T-helper 17 cell (primary cell): Measurements from ENCODE around the gene SDC1. TPM values are rescaled to one million over a fixed set of nuclear protein-coding genes. Genes with fewer than 3 reads are reported as not detected.

ENCODE experiments used
- ATAC-seq: fragments of 150-1000 bp; cut with Tn5 transposase; 2 replicates; pipeline ENCODE4 v1.10.0; 2021; ENCODE audit warnings: mild to moderate bottlenecking, moderate library complexity
- DNase-seq, 3 donors: peaks; one replicate each; pipeline versions ENCODE4 v3.0.0 to v3.0.0-alpha.2; 2020 to 2021
- H3K9me3 ChIP-seq: one replicate; pipeline ENCODE4 v1.7.0; 2013; ENCODE audit warnings: low read length, mild to moderate bottlenecking; ENCODE audit not compliant: control insufficient read depth, poor library complexity, severe bottlenecking
- H3K27ac Mint-ChIP-seq: one replicate; pipeline ENCODE4 v1.8.0; 2022; ENCODE audit warnings: mild to moderate bottlenecking, moderate library complexity, mixed read lengths
- H3K27me3 Mint-ChIP-seq: one replicate; pipeline ENCODE4 v1.8.0; 2022; ENCODE audit warnings: mixed read lengths
- H3K36me3 Mint-ChIP-seq: one replicate; pipeline ENCODE4 v1.8.0; 2022; ENCODE audit warnings: low read depth, mixed read lengths
- H3K4me1 Mint-ChIP-seq: one replicate; pipeline ENCODE4 v1.8.0; 2022; ENCODE audit warnings: mild to moderate bottlenecking, mixed read lengths
- H3K4me3 Mint-ChIP-seq: one replicate; pipeline ENCODE4 v1.8.0; 2022; ENCODE audit warnings: mild to moderate bottlenecking, moderate library complexity, mixed read lengths
- total RNA-seq, 4 donors: library from RNA in 2 of 4; stranded (reverse) in 2 of 4; gene quantifications; one replicate each; pipeline ENCODE4 v1.2.3 and lab custom pipeline; 2022 to 2026

SDC1 gene
- total RNA-seq, 2 donors from 2014 or later = not detected

- Mint-ChIP-seq H3K4me3 (no peak overlapping the region), H3K36me3 (no peaks in the 10 kb centered on the region), H3K27me3 (peaks cover 66% of the 10 kb centered on the region), H3K27ac (no peak overlapping the region), H3K4me1 (no peaks in the 10 kb centered on the region)
- DNase-seq = no peak
- no peaks in the 10 kb centered on the region for H3K9me3 ChIP-seq
- ATAC-seq = no peak
Measured at GRCh38 chr2:20150806-20151571, 73.9 kb downstream of the SDC1 start.

Other genes with a start within 250 kb of the SDC1 start
- 1 to 10 TPM; 3.5 to 5.6 TPM for gene WDR35, start 235.0 kb downstream of the SDC1 start, total RNA-seq
- not detected for gene MATN3, start 212.5 kb downstream of the SDC1 start, total RNA-seq
- 10 to 100 TPM; 44.3 to 46.0 TPM for gene LAPTM4A, start 173.5 kb downstream of the SDC1 start, total RNA-seq
- gene PUM2, start 125.7 kb upstream of the SDC1 start, total RNA-seq = 100 to 1,000 TPM; 114 TPM
- gene RHOB, start 221.9 kb upstream of the SDC1 start, total RNA-seq = 10 to 100 TPM; 59.8 to 62.9 TPM